CD14-positive monocyte (primary cell): ENCODE results near the gene SHB. TPM values are rescaled to one million over a fixed set of nuclear protein-coding genes. Genes with fewer than 3 reads are reported as not detected.

Source experiments
- DNase-seq, 3 donors: peaks; one replicate each; pipeline ENCODE4 v3.0.0-alpha.2; 2011 to 2022
- H2AFZ ChIP-seq: 2 replicates; pipeline ENCODE4 v1.6.0; 2012; ENCODE audit warnings: mild to moderate bottlenecking, low read depth, low read length, inconsistent platforms; ENCODE audit not compliant: insufficient read depth, poor library complexity, severe bottlenecking
- H3K27ac ChIP-seq, 2 donors: 1 replicate in 1 of 2; 2 replicates in 1 of 2; pipeline ENCODE4 v1.5.1; 2012 to 2013; ENCODE audit warnings: low read length in 2 of 2, control low read depth in 1 of 2, inconsistent platforms in 1 of 2, low read depth in 1 of 2, mild to moderate bottlenecking in 1 of 2
- H3K27me3 ChIP-seq, 2 donors: one replicate each; pipeline versions ENCODE4 v1.6.0 to v1.6.1; 2011 to 2013; ENCODE audit warnings: low read length in 2 of 2; ENCODE audit not compliant: control insufficient read depth in 2 of 2, insufficient read depth in 2 of 2
- H3K36me3 ChIP-seq, 2 donors: replicated peaks in 1 of 2; 1 replicate in 1 of 2; 2 replicates in 1 of 2; pipeline versions ENCODE4 v1.5.1 to v1.6.1; 2012 to 2013; ENCODE audit warnings: low read length in 2 of 2, control low read depth in 1 of 2, inconsistent platforms in 1 of 2, mild to moderate bottlenecking in 1 of 2; ENCODE audit not compliant: insufficient read depth in 2 of 2, control insufficient read depth in 1 of 2
- H3K4me1 ChIP-seq, 2 donors: 1 replicate in 1 of 2; 2 replicates in 1 of 2; pipeline versions ENCODE4 v1.5.1 to v1.6.1; 2012 to 2013; ENCODE audit warnings: low read length in 2 of 2, control low read depth in 1 of 2, inconsistent platforms in 1 of 2, mild to moderate bottlenecking in 1 of 2, moderate library complexity in 1 of 2; ENCODE audit not compliant: insufficient read depth in 2 of 2, control insufficient read depth in 1 of 2
- H3K4me2 ChIP-seq: replicated peaks from 2 replicates; pipeline ENCODE3; 2012; ENCODE audit warnings: low read length, moderate library complexity, mild to moderate bottlenecking; ENCODE audit not compliant: poor library complexity, severe bottlenecking; ENCODE audit errors: extremely low read depth
- H3K4me3 ChIP-seq, 3 experiments: fragments of 200-600 bp in 1 of 3; sonication (generic) in 1 of 3; replicated peaks in 1 of 3; 1 replicate in 2 of 3; 2 replicates in 1 of 3; pipeline ENCODE4 v1.5.1; 2011 to 2013; ENCODE audit warnings: low read length in 3 of 3, mild to moderate bottlenecking in 3 of 3, control low read depth in 2 of 3, low read depth in 2 of 3, inconsistent platforms in 1 of 3, moderate library complexity in 1 of 3
- H3K79me2 ChIP-seq: 2 replicates; pipeline ENCODE4 v1.6.0; 2012; ENCODE audit warnings: mild to moderate bottlenecking, control low read depth, inconsistent platforms, low read length, moderate library complexity; ENCODE audit not compliant: insufficient read depth
- H3K9ac ChIP-seq: 2 replicates; pipeline ENCODE4 v1.6.0; 2017; ENCODE audit warnings: low read length, mild to moderate bottlenecking; ENCODE audit not compliant: insufficient read depth, poor library complexity, severe bottlenecking
- H3K9me3 ChIP-seq, 2 donors: replicated peaks in 1 of 2; 1 replicate in 1 of 2; 2 replicates in 1 of 2; pipeline versions ENCODE4 v1.5.1 to v1.6.1; 2012 to 2013; ENCODE audit warnings: low read length in 2 of 2, control low read depth in 1 of 2; ENCODE audit not compliant: control insufficient read depth in 1 of 2, insufficient read depth in 1 of 2
- H4K20me1 ChIP-seq: 2 replicates; pipeline ENCODE4 v1.6.0; 2012; ENCODE audit warnings: mild to moderate bottlenecking, low read length, control low read depth, moderate library complexity; ENCODE audit not compliant: insufficient read depth
- H3K27ac Mint-ChIP-seq, 7 donors: one replicate each; pipeline ENCODE4 v1.8.0; 2020; ENCODE audit warnings: mild to moderate bottlenecking in 7 of 7, mixed read lengths in 7 of 7, moderate library complexity in 6 of 7, inconsistent platforms in 2 of 7
- H3K27me3 Mint-ChIP-seq, 3 donors: one replicate each; pipeline ENCODE4 v1.8.0; 2021 to 2022; ENCODE audit warnings: low read depth in 3 of 3, mild to moderate bottlenecking in 3 of 3, mixed read lengths in 3 of 3, moderate library complexity in 3 of 3, inconsistent platforms in 1 of 3
- H3K36me3 Mint-ChIP-seq, 2 donors: one replicate each; pipeline ENCODE4 v1.8.0; 2020; ENCODE audit warnings: mixed read lengths in 2 of 2, inconsistent platforms in 1 of 2, mild to moderate bottlenecking in 1 of 2
- H3K4me1 Mint-ChIP-seq: one replicate; pipeline ENCODE4 v1.8.0; 2020; ENCODE audit warnings: mild to moderate bottlenecking, mixed read lengths
- H3K4me3 Mint-ChIP-seq, 2 donors: one replicate each; pipeline ENCODE4 v1.8.0; 2020; ENCODE audit warnings: mild to moderate bottlenecking in 2 of 2, mixed read lengths in 2 of 2, moderate library complexity in 1 of 2
- H3K9me3 Mint-ChIP-seq, 7 donors: one replicate each; pipeline ENCODE4 v1.8.0; 2020 to 2022; ENCODE audit warnings: mixed read lengths in 7 of 7, mild to moderate bottlenecking in 6 of 7, moderate library complexity in 6 of 7, inconsistent platforms in 2 of 7
- CTCF ChIP-seq: fragments of 200-600 bp; IDR thresholded peaks from one replicate; pipeline ENCODE4 v1.8.0; 2022; ENCODE audit warnings: antibody characterized with exemption, mild to moderate bottlenecking
- WGBS: methylation state at CpG from one replicate; pipeline ENCODE4 v1.1.5; 2013; ENCODE audit warnings: missing lambda C conversion rate; ENCODE audit not compliant: insufficient coverage; 5-methylcytosine and 5-hydroxymethylcytosine counted together
- intact Hi-C, 2 donors: fragments of 100-400 bp; cut with micrococcal nuclease; formaldehyde crosslinking; loops; one replicate each; pipeline versions ENCODE4 v1.15.0 to v1.15.1; 2023
- polyA plus RNA-seq, 3 donors: library from polyadenylated mRNA; depleted of rRNA in 1 of 3; unstranded in 2 of 3; stranded (reverse) in 1 of 3; fragments of 300-500 nt in 2 of 3; fragments of >200 nt in 1 of 3; fragmentation: Illumina TruSeq in 2 of 3; gene quantifications; 1 replicate in 2 of 3; 2 replicates in 1 of 3; pipeline ENCODE4 v1.2.3, GENCODE V29; 2012 to 2021

SHB gene
- polyA plus RNA-seq, 3 donors = 0.27 to 1.3 (median 0.31) TPM

GRCh38 chr9:37946041-37946440 lies 123.0 kb downstream of the SHB start:
- intact Hi-C loops = no loop called here
- Histone ChIP-seq H3K79me2 (no peaks in the 10 kb centered on the region), H3K4me1 (no peaks in the 10 kb centered on the region), H2AFZ (no peak overlapping the region), H3K9me3 (no peaks in the 10 kb centered on the region), H3K9ac (no peak overlapping the region), H3K36me3 (peaks cover 0 to 6% of the 10 kb centered on the region in 2 donors), H3K4me2 (no peak overlapping the region), H3K27ac (no peak overlapping the region), H3K27me3 (no peaks in the 10 kb centered on the region), H3K4me3 (no peak overlapping the region), H4K20me1 (no peaks in the 10 kb centered on the region)
- Mint-ChIP-seq H3K9me3 (no peaks in the 10 kb centered on the region), H3K36me3 (peaks cover 19 to 22% of the 10 kb centered on the region in 2 donors), H3K4me1 (no peaks in the 10 kb centered on the region), H3K27me3 (peaks cover 0 to 4% (median 0%) of the 10 kb centered on the region in 3 donors), H3K4me3 (no peak overlapping the region), H3K27ac (no peak overlapping the region)
- no peak for DNase-seq
- WGBS = 97% methylated on average over 4 of the region's 8 CpGs
- TF ChIP-seq CTCF = no peak

GRCh38 chr9:37944671-37945481 lies 124.2 kb downstream of the SHB start:
- no peaks in the 10 kb centered on the region for H3K9me3 ChIP-seq
- H3K4me3 ChIP-seq = no peak overlapping the region
- Mint-ChIP-seq H3K4me1 (peaks cover 1% of the 10 kb centered on the region), H3K4me3 (no peak overlapping the region), H3K27me3 (peaks cover 0 to 5% (median 0%) of the 10 kb centered on the region in 3 donors), H3K36me3 (peaks cover 19% of the 10 kb centered on the region in 2 donors), H3K9me3 (no peaks in the 10 kb centered on the region), H3K27ac (no peak overlapping the region)
- H3K27ac ChIP-seq = no peak overlapping the region
- DNase-seq = no peak
- intact Hi-C loops = no loop called here
- H2AFZ ChIP-seq = no peak overlapping the region
- H3K79me2 ChIP-seq = no peaks in the 10 kb centered on the region
- H3K27me3 ChIP-seq = no peaks in the 10 kb centered on the region
- H3K4me1 ChIP-seq = no peaks in the 10 kb centered on the region
- H3K4me2 ChIP-seq = no peak overlapping the region
- H4K20me1 ChIP-seq = no peaks in the 10 kb centered on the region
- 97% methylated on average over 9 of the region's 9 CpGs for WGBS
- peaks cover 0 to 6% of the 10 kb centered on the region in 2 donors for H3K36me3 ChIP-seq
- no peak overlapping the region for H3K9ac ChIP-seq
- TF ChIP-seq CTCF = no peak
